Measurements from ENCODE around the gene SUSD4. TPM values are rescaled to one million over a fixed set of nuclear protein-coding genes. Genes with fewer than 3 reads are reported as not detected.

The SUSD4 gene
- total and polyA plus RNA-seq, 2 donors (not counting 3 experiments of a cell fraction or from before 2014, with no cell fraction given) = not detected

DNA sequence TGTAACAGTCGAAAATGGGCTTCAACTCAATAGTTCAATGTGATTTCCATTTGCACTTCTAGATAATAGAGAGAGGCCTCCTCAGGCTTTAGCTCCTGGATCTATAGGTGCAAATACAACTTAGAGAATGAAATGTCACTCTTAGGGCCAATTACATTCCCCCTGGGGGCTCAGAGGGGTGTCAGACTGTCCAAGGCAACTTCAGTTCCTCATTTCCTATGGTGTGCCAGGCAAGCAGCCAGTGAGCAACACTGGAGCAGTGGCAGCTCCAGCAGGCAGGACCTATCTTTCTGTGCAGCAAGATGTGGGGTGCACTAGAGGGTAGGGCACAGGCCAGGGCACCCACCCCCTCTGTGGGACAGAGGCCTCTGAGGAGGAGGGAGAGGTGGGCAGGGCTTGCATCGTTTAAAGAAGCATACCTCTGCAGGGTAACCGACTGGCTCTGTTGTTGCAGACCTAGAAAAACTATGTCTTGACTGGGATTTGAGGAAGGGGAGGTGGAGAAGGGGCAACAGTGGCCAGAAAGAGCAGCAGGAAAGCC, 97.3 kb downstream of the SUSD4 start:
- dilution Hi-C loops (cut with MboI; ENCODE audit: extremely low pct_ligation_motif_present, low sequenced_read_pairs) = no loop called here
- no TSS peak for BruUV-seq (replicated peaks)

More for the DNA sequence above, 97.3 kb downstream of the SUSD4 start:
- Histone ChIP-seq H3K4me3 (replicated peaks in 1 of 3; ENCODE audit: insufficient read depth in 1 of 3, low read depth in 1 of 3, low read length in 3 of 3) (no peak overlapping the region), H3K27me3 (ENCODE audit: control insufficient read depth in 2 of 2, insufficient read depth in 2 of 2, low read length in 2 of 2) (peaks cover 2 to 4% of the 10 kb centered on the region in 2 experiments), H3K9ac (replicated peaks; ENCODE audit: extremely low read depth, insufficient read depth, low read length) (no peak overlapping the region), H3K79me2 (ENCODE audit: control insufficient read depth, insufficient read depth, low read length) (no peaks in the 10 kb centered on the region), H2AFZ (ENCODE audit: low read depth, low read length) (no peak overlapping the region), H4K20me1 (replicated peaks; ENCODE audit: control insufficient read depth, extremely low read depth, insufficient read depth, low read length) (no peaks in the 10 kb centered on the region), H3K4me1 (ENCODE audit: control insufficient read depth, extremely low read depth, insufficient read depth, low read length) (no peaks in the 10 kb centered on the region), H3K9me3 (replicated peaks; ENCODE audit: control insufficient read depth, insufficient read depth, low read length) (no peaks in the 10 kb centered on the region), H3K4me2 (ENCODE audit: insufficient read depth, low read length) (no peak overlapping the region), H3K27ac (ENCODE audit: insufficient read depth, low read depth, low read length) (no peak overlapping the region), H3K9me1 (replicated peaks; ENCODE audit: control insufficient read depth, extremely low read depth, insufficient read depth, low read length) (no peaks in the 10 kb centered on the region), H3K36me3 (ENCODE audit: control insufficient read depth in 2 of 2, extremely low read depth in 1 of 2, insufficient read depth in 2 of 2, low read length in 2 of 2) (no peaks in the 10 kb centered on the region)
- CTCF ChIA-PET = interaction anchor here (1.7 kb wide), 1 partner anchor 133 kb away, joined by 6 read pairs; no protein-coding TSS in a partner anchor
- POLR2A ChIA-PET = no interaction called here
- intact Hi-C loops (cut with micrococcal nuclease) = no loop called here
- TF ChIP-seq, protein P1, sequence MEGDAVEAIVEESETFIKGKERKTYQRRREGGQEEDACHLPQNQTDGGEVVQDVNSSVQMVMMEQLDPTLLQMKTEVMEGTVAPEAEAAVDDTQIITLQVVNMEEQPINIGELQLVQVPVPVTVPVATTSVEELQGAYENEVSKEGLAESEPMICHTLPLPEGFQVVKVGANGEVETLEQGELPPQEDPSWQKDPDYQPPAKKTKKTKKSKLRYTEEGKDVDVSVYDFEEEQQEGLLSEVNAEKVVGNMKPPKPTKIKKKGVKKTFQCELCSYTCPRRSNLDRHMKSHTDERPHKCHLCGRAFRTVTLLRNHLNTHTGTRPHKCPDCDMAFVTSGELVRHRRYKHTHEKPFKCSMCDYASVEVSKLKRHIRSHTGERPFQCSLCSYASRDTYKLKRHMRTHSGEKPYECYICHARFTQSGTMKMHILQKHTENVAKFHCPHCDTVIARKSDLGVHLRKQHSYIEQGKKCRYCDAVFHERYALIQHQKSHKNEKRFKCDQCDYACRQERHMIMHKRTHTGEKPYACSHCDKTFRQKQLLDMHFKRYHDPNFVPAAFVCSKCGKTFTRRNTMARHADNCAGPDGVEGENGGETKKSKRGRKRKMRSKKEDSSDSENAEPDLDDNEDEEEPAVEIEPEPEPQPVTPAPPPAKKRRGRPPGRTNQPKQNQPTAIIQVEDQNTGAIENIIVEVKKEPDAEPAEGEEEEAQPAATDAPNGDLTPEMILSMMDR (IDR thresholded peaks at IDR 0.05; ENCODE audit: extremely low read depth in 1 of 2, insufficient read depth in 1 of 2, low read depth in 1 of 2, low read length in 2 of 2) = no peak
- TF ChIP-seq, protein P2, sequence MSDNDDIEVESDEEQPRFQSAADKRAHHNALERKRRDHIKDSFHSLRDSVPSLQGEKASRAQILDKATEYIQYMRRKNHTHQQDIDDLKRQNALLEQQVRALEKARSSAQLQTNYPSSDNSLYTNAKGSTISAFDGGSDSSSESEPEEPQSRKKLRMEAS (IDR thresholded peaks at IDR 0.05; ENCODE audit: insufficient read depth, insufficient read length) = no peak
- TF ChIP-seq JUN (IDR thresholded peaks at IDR 0.05; ENCODE audit: borderline replicate concordance, insufficient read depth, insufficient read length, low read depth) (no peak), FOS (IDR thresholded peaks at IDR 0.05; ENCODE audit: borderline replicate concordance, insufficient read depth, low read length) (no peak), MYC (IDR thresholded peaks at IDR 0.05; ENCODE audit: low read depth, low read length) (no peak), POLR2A (IDR thresholded peaks at IDR 0.05; ENCODE audit: low read depth, low read length) (no peak), EZH2 (IDR thresholded peaks at IDR 0.05; ENCODE audit: borderline replicate concordance, low read depth, low read length, severe bottlenecking) (no peak), POLR2AphosphoS5 (IDR thresholded peaks at IDR 0.05; ENCODE audit: insufficient read depth, low read depth, low read length) (no peak), GATA2 (IDR thresholded peaks at IDR 0.05; ENCODE audit: insufficient read depth, insufficient read length, low read depth, low read length) (no peak)
- DNase-seq (ENCODE audit: low read depth, low spot score) = no peak
- FAIRE-seq = no peak
